ENCODE results near the gene MAP3K6.

GRCh38 chr1:27358928-27359313 is 7.8 kb downstream of the MAP3K6 start:
- TF ChIP-seq POLR2A (IDR thresholded peaks at IDR 0.05; ENCODE audit: low read length) (no peak), GATA1 (IDR thresholded peaks at IDR 0.05; ENCODE audit: low read depth, low read length) (no peak)
